Measurements from ENCODE around the gene SEMA3F. TPM values are rescaled to one million over a fixed set of nuclear protein-coding genes. Genes with fewer than 3 reads are reported as not detected.
A peak's percentile ranks its signal among the peaks of the same experiment; 100 is the strongest.

The SEMA3F gene
- polyA plus RNA-seq, 5 donors, result 33.1 to 57.1 (median 44.4) TPM

GRCh38 chr3:50130436-50130835 lies 24.7 kb upstream of the SEMA3F start:
- no peak for DNase-seq

DNA sequence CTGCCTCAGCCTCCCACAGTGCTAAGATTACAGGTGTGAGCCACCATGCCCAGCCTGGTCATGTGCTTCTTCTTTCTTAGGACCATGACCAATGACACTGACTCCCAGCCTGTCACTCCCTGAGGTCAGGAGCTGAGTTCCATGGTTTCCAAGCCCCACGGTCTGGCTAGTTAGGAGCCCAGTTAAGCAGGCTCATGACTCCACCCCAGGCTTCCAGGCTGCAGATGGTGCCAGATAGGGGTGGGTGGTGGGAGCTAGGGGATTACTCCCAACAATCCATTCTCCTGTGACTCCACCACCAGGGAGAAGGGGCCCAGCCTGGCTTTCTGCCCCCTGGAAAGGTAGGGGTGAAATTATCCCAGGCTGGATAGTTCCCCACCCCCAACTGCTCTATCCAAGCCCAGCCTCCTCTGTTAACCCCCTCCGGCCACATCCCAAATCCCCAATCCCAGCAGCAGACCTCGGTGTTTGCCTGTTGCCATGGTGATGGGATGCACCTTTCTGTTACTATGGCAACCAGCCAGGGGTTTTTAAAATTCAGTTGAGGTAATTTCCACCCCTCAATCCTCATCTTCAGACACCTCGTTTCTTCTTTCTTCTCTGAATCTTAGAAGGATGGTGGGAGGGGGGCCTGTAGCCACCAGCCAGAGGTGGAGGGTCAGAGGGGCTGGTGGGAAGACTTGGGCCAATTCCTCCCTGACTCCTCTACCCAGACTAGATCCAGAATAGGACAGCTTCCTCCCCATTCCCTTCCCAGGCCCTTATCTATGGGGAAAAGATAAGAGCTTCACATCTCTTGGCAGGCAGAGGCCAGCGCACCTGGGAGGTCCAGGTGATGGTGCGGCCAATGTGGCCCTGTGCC lies 22.5 kb upstream of the SEMA3F start:
- no peak for DNase-seq

DNA sequence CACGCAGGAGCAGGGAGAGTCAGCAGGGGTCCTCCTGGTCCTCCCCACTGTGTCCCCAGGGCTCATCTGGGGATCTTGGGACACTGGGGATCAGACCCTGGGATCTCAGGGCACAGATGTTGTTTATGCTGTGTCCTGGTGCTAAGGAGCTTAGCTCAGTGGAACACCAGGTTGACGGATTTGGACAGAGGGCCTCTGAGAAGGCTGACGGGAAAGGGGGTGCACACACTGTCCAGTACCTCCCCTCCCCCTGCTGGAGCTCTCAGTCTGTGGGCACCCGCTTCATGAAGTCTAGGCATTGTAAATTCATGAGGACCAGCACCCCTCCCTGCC lies 21.9 kb upstream of the SEMA3F start:
- DNase-seq, result no peak

DNA sequence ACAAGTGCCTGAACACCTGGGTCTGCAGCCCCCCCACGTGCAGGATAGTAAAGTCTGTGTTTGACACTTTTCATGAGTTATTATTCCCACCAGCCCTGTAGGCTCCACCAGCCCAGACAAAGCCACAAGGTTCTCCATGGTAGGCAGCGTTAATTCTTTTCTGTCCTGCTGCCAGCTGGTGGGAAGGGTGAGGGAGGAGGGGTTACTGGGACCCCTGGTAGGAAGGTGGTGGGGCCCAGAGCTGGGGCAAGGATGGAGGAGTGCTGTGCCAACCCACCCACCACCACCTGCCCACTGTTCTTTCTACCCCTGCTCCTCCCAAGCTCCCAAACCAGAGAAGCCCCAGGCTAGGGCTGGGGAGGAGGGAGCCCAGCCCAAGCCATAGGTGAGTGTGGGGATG lies 20.8 kb upstream of the SEMA3F start:
- DNase-seq, result no peak

GRCh38 chr3:50135964-50136363 lies 19.2 kb upstream of the SEMA3F start:
- DNase-seq, result no peak

DNA sequence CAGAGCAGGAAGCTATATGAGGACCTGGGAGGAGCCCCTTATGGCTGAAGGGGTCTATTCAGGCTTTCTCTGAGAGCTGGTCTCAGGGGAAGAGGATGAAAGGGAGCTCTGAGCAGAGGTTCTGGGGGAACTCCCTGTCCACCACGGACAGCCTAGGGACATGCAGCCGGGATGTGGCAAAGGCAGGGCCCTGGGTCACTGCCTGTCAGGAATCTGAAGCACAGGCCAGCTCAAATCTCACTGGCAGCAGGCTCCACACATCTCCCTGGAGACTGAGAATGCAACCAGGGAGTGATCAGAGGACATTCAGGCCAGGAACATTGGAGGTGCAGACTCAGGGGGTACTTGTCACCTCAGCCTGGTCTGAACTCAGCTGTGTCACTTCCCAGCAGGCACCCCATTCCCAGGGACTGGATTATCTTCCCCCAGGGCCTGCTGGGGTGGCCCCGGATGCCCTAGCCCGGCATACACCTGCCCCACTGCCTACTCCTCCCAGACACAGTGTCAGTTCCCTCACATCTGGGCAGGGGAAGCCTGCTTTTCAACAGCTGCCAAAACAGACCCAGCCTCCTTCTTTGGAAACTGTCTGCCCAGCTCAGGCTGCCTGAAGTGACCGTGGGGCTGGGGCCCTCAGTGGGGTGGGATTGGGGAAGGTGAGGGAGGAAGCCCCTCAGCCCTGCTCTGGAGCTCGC lies 18.3 kb upstream of the SEMA3F start:
- DNase-seq, result no peak

DNA sequence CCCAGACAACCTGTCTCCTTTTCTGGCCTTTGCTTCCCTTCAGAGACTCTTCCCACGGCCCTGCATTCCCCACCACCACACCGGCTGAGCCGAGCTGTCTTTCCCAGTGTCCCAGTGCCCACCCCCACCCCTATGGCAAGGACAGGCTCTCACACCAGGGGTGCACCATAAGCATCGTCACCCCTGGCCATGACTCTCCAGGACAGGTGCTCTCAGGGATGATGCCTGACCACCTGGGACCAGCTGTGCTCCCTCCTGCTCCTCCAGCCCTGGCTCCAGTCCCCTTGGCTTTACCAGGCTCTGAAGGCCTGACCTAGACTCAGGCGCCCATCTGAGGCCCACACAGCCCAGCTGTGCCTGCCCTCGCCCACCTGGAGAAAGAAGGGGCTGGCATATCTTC lies 17.6 kb upstream of the SEMA3F start:
- DNase-seq, result no peak

DNA sequence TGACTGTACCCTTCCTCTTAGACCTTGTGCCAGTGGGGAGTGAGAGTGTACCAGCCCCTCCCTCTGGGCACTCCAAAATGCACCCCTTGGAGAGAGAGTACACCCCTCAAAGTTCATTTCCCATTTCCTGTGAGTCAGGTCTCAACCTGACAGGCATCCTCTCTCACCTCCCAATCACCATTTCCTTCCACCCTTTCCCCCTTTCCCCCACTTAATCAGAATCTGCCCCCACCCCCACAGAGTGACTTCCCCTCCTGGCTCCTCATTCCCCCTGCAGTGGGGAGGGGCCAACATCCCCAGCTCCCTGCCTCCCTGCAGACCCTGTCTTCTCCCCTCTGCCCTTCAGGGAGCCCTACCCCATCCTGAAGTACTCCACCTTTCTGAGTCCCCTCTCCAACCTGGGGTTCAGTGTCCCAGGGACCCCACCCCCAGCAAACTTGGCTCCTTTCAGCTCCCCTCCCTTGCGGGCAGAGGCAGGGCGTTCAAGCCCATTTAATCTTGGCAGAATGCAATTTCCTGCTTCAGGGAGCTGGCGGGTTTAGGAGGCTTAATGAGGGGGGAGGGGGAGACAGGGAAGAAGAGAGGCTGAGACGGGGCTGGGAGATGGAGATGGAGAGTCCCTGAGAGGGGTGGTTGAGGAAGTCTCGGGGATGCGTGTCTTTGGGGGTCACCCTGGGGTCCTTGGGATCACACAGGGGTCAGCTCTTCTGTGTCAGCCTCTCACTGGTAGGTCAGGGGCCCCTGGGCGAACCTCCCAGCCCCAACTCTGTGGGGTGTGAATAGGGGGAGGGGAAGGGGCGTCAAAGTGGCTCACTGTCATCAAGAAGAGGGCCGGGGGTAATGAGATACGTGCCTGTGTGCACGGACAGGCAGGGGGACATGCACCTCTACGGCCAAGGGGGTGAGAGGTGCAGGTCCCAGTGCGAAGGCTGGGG lies 16.6 kb upstream of the SEMA3F start:
- peak in 1 of 2 donors; percentile 54 for DNase-seq

DNA sequence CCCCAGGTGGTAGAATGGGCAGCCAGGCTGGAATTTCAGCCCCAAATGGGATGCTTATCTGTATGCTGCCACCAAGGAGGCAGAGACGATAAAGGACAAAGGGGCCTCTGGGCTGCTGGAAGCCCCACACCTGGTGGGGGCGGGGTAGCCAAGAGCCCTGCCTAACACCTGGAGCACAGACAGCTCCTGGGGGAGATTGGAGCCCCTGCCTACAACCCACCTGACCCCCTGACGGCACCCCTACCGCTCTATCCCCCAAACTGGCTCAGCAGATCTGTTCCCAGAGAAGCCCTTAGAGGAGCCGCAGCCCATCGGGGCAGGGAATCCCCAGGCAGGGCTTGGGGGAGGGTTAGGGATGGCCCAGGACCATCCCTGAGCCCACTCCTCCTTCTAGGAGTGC lies 15.8 kb upstream of the SEMA3F start:
- no peak for DNase-seq

GRCh38 chr3:50139718-50140423 lies 15.3 kb upstream of the SEMA3F start:
- no peak for DNase-seq

DNA sequence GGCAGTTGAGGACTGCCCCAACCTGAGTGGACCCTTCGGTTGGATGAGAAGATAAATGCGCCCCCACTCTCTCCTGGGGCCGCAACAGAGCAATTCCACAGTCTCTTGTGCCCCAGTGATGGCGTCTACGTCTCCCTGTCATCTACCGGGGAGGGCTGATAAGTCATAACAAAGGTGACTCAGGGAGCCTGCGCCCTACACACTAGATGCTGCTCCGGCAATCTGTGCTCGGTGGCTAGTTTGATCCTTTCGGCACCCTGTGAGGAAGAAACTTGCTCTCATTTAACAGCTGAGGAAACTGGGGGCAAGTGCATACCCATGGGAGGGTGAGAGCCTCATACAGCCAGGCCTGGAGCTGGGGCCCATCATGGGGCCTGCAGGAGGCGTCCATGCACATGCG lies 14.1 kb upstream of the SEMA3F start:
- DNase-seq, result no peak

- no peak for DNase-seq
Observed at GRCh38 chr3:50146316-50146901, 8.7 kb upstream of the SEMA3F start.

GRCh38 chr3:50147016-50147415 lies 8.1 kb upstream of the SEMA3F start:
- no peak for DNase-seq

DNA sequence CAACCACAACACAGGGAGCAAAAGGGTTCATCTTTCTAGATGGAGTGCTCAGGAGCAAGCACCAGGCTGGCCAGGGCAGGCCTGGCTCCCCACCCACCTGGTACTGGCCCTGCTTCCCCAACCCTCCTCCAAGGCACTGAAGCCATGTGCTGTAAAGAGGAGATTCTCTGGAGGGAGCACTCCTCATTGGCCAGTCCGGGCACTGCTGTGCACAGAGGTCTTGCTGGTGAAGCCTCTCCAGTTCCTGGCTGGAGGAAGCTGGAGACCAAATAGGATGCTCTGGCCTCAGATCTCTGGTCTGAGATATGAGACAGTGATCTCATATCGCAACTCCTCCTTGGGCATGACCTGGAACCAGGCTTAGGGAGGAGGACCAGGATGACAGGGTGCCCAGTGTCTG lies 7.7 kb upstream of the SEMA3F start:
- DNase-seq, result no peak

DNA sequence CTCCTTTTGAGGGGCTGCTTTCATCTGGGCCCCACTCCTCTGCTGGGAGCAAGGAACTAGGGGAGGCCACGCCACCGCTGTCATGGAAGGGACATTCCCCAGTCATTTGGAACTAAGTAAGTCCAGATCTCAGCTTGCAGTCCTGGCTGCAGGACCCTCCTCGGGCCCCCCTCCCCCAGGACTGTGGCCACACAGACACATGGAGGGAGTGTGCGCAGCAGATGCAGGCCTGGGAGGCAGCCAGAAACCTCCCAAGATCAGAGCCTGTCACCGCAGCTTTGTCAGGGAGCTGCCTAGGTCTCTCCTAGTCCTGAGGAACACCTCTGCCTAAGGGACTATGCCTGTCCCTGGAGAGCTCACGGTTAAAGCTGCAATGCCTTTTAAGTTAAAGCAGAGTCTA lies 7.3 kb upstream of the SEMA3F start:
- DNase-seq, result no peak

DNA sequence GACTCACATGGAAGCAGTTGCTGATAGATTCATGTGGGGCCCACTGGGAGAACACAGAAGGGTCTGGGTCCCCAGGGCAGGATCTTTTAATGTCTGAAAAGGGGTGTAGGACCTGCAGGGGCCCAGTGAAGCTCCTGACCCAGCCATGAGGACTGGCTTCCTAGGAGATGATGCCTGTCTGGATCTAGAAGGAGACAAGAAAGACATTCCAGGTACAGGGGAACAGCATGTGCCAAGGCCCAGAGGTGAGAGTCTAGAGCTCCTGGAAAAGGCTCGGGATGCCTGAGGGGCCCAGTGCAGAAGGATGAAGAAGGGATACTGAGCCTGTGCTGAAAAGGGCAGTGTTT lies 4.7 kb upstream of the SEMA3F start:
- no peak for DNase-seq

DNA sequence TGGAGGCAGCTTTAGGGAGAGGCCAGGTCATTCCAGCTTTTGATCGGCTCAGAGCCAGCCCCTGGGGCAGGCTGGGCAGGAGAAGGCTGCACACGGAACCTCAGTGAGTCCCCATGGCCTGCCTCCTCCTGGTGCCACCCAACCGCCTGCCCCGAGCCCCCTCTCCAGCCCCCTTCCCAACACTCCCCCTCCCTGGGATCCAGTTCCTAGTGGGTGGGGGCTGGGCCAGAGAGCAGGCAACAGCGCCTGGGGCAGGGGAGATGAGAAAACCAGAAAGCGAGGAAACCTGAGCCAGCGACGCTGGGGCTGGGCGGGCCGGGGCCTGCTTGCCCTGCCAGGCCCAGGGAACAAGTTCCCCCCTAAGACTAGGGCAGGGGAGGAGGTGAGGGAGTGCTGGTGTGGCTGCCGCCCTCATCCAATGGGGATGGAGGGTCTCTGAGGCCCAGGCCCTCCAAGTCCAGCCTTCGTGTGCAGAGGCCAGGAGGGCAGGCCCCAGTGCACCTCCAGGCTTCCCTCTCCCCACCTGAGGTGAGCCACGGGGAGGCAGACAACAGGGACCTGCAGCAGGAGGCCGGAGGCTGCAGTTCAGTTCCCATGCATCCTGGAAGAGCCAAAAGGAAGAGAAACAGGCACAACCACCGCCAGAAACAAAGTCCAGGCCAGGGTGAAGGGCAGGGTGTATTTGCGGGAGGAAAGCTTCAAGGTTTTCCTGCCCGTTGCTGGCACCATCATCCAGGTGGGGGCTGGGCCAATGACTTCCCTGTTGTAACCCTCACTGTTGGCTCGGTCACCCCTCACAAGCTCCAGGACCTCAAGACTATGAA lies 4.0 kb upstream of the SEMA3F start:
- DNase-seq, result no peak

- DNase-seq, result no peak
Observed at GRCh38 chr3:50151728-50152127, 3.4 kb upstream of the SEMA3F start.

- DNase-seq, result no peak
Observed at GRCh38 chr3:50153782-50154475, 1.2 kb upstream of the SEMA3F start.

DNA sequence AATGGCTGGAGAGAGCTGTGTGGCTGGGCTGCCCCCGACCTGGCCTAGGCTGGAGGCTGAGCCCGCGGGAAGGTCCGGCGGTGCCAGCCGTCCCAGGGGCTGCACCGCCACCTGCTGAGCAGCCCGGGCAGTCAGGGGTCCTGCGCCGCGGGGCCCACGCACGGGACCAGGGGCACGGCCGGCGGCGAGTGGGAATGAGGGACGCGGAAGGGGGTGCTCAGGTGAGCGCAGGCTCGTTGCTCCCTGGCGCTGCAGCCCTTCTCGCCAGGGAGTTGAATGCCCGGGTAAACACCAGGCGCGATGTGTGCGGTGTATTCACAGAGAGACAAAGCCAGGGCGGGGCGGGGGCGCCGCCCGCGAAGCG lies 666 bp upstream of the SEMA3F start:
- DNase-seq, result no peak
